Breast epithelium (tissue), 3 donors: ENCODE measurements around the gene ONECUT2.

Experiments
- POLR2A ChIP-seq: fragments of 450-650 bp; IDR thresholded peaks from one replicate; pipeline ENCODE4 v1.6.1; 2016; ENCODE audit warnings: antibody characterized with exemption, mild to moderate bottlenecking, moderate library complexity
- POLR2AphosphoS5 ChIP-seq, 3 donors: sonication (generic); formaldehyde crosslinking; IDR thresholded peaks; one replicate each; pipeline ENCODE4 v1.6.1; 2017; ENCODE audit warnings: antibody characterized with exemption in 3 of 3
- TF ChIP-seq, protein P1 (sequence below), 3 donors: fragments of 450-650 bp; IDR thresholded peaks; one replicate each; pipeline ENCODE4 v1.5.1; 2016 to 2017; ENCODE audit warnings: antibody characterized with exemption in 3 of 3, mild to moderate bottlenecking in 3 of 3, moderate library complexity in 3 of 3

DNA sequence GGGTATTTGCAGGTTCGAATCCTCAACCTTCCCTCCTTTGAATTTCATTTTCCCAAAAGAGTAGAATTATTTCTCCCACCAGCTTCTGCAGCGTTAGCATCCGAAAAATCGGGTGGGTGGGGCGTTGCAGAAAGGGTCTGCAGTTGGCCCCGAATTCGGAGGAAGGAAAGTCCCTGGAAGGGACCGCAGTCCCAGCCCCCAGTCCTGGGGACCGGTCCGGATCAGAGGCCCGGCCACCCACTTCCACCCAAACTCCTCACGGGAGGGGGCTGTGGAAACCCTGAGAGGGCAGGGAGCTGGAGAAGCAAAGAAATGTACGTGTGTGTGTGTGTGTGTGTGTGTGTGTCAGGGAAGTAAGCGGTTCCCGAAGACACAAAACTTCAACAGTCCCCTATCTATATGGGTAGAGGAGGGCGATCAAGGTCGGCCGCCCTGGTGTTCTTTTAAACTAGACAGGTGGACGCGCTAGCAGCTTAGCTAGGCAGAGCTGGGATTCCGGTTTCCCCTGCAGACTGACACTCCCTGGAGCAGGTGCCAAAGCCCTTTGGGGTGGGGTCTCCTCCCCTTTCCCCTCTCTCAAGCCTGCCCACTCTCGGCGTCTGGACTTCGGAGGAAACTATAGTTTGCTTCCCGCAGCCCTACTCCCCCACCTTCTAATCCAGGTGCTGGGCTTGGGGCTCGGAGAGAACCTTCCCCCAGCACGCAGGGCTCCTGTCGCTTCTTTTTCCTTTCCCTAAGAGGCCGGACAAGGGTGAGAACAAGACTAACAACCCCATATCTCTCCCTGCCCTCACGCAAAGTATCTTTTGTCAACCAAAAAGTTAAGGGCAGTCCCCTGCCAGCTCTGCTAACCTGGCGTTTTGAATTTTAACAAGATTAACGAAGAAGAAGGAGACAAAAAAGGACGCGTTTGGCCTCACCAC, 4.8 kb upstream of the ONECUT2 start:
- TF ChIP-seq, protein P1, sequence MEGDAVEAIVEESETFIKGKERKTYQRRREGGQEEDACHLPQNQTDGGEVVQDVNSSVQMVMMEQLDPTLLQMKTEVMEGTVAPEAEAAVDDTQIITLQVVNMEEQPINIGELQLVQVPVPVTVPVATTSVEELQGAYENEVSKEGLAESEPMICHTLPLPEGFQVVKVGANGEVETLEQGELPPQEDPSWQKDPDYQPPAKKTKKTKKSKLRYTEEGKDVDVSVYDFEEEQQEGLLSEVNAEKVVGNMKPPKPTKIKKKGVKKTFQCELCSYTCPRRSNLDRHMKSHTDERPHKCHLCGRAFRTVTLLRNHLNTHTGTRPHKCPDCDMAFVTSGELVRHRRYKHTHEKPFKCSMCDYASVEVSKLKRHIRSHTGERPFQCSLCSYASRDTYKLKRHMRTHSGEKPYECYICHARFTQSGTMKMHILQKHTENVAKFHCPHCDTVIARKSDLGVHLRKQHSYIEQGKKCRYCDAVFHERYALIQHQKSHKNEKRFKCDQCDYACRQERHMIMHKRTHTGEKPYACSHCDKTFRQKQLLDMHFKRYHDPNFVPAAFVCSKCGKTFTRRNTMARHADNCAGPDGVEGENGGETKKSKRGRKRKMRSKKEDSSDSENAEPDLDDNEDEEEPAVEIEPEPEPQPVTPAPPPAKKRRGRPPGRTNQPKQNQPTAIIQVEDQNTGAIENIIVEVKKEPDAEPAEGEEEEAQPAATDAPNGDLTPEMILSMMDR (IDR thresholded peaks at IDR 0.05) = no peak
- TF ChIP-seq POLR2A (no peak), POLR2AphosphoS5 (IDR thresholded peaks at IDR 0.05) (no peak)
